K562 (cell line): ENCODE data around the gene TMEM106B. TPM values are rescaled to one million over a fixed set of nuclear protein-coding genes. Genes with fewer than 3 reads are reported as not detected.

Experiments used
- ESRRA ChIP-seq: fragments of 450-650 bp; IDR thresholded peaks from 2 replicates; pipeline ENCODE4 v1.6.1; 2014; ENCODE audit warnings: low read depth, mild to moderate bottlenecking, moderate library complexity, borderline replicate concordance
- EZH2 ChIP-seq: IDR thresholded peaks from 2 replicates; pipeline ENCODE4 v1.6.1; 2012; ENCODE audit warnings: low read depth, mild to moderate bottlenecking, inconsistent platforms, low read length, borderline replicate concordance
- GTF3C2 ChIP-seq: IDR thresholded peaks from 3 replicates; pipeline ENCODE4 v1.6.1; 2011; ENCODE audit warnings: borderline replicate concordance, mild to moderate bottlenecking, moderate library complexity; ENCODE audit not compliant: insufficient read length; ENCODE audit errors: extremely low read depth
- HDAC2 ChIP-seq: fragments of 450-650 bp; IDR thresholded peaks from 2 replicates; pipeline ENCODE4 v1.6.1; 2016; ENCODE audit warnings: mild to moderate bottlenecking
- KLF6 ChIP-seq: fragments of 250-450 bp; sonication (Bioruptor Pico); IDR thresholded peaks from 2 replicates; pipeline ENCODE4 v1.4.0; 2020; ENCODE audit warnings: mild to moderate bottlenecking, moderate library complexity, borderline replicate concordance
- POLR2H ChIP-seq: IDR thresholded peaks from 2 replicates; pipeline ENCODE4 v1.6.1; 2016; ENCODE audit warnings: missing genetic modification characterization, low read depth, mild to moderate bottlenecking, control low read depth, missing compliant biosample characterization, moderate library complexity
- RAD21 ChIP-seq, 2 experiments: fragments of 250-450 bp in 1 of 2; fragments of 450-650 bp in 1 of 2; sonication (Bioruptor Pico) in 1 of 2; formaldehyde crosslinking in 1 of 2; IDR thresholded peaks in 1 of 2; conservative IDR thresholded peaks in 1 of 2; 2 replicates each; pipeline versions ENCODE4 v1.4.0 to v1.8.0; 2020 to 2022; ENCODE audit warnings: mild to moderate bottlenecking in 2 of 2, moderate library complexity in 1 of 2
- SAFB2 ChIP-seq: fragments of 200-400 bp; formaldehyde crosslinking; IDR thresholded peaks from 2 replicates; pipeline ENCODE4 v1.6.1; 2018; ENCODE audit warnings: borderline replicate concordance, low read length, low read depth, moderate library complexity; ENCODE audit not compliant: severe bottlenecking
- ZBTB2 ChIP-seq: fragments of 450-650 bp; IDR thresholded peaks from 2 replicates; pipeline ENCODE4 v1.6.1; 2016; ENCODE audit warnings: antibody characterized with exemption
- ZHX1 ChIP-seq: fragments of 150-350 bp; conservative IDR thresholded peaks from 2 replicates; pipeline ENCODE4 v1.6.1; 2014; ENCODE audit warnings: low read length
- ZNF75A ChIP-seq: fragments of 450-650 bp; formaldehyde crosslinking; IDR thresholded peaks from 2 replicates; pipeline ENCODE4 v1.4.0; 2020; ENCODE audit warnings: mild to moderate bottlenecking
- polyA plus RNA-seq, 8 experiments: library from polyadenylated mRNA; depleted of rRNA in 4 of 8; stranded (reverse) in 5 of 8; unstranded in 3 of 8; fragments of >200 nt; fragmentation: Nextera tagmentation in 2 of 8; fragmentation: Illumina TruSeq in 1 of 8; extraction: Ambion mirVana in 2 of 8; extraction: Trizol in 1 of 8; gene quantifications; 2 replicates each; pipeline versions ENCODE4 v1.2.1 to v1.2.3, GENCODE V29; 2011 to 2014; ENCODE audit warnings: inconsistent platforms in 1 of 8, missing spikeins in 1 of 8
- total RNA-seq, 7 experiments: library from RNA; depleted of rRNA in 6 of 7; stranded (reverse); fragments of >200 nt in 6 of 7; fragmentation: Illumina TruSeq in 2 of 7; extraction: Trizol in 2 of 7; gene quantifications; 2 replicates each; pipeline versions ENCODE4 v1.2.1 to v1.2.3, GENCODE V29; 2011 to 2021; ENCODE audit warnings: low replicate concordance in 1 of 7
- TF ChIP-seq, protein P1 (sequence below): sonication (generic); formaldehyde crosslinking; IDR thresholded peaks from 2 replicates; pipeline ENCODE4 v1.8.1; 2023; ENCODE audit warnings: mild to moderate bottlenecking, missing genetic modification reagents
- TF ChIP-seq, protein P2 (sequence below): fragments of 250-450 bp; sonication (Bioruptor Pico); IDR thresholded peaks from 2 replicates; pipeline ENCODE4 v1.9.0; 2021; ENCODE audit warnings: mild to moderate bottlenecking, inconsistent platforms

Gene TMEM106B
- total and polyA plus RNA-seq, 9 of the 15 experiments (the other 6 are each of a cell fraction or from before 2014, with no cell fraction given) = 8.6 to 30.4 (median 18.7) TPM

DNA sequence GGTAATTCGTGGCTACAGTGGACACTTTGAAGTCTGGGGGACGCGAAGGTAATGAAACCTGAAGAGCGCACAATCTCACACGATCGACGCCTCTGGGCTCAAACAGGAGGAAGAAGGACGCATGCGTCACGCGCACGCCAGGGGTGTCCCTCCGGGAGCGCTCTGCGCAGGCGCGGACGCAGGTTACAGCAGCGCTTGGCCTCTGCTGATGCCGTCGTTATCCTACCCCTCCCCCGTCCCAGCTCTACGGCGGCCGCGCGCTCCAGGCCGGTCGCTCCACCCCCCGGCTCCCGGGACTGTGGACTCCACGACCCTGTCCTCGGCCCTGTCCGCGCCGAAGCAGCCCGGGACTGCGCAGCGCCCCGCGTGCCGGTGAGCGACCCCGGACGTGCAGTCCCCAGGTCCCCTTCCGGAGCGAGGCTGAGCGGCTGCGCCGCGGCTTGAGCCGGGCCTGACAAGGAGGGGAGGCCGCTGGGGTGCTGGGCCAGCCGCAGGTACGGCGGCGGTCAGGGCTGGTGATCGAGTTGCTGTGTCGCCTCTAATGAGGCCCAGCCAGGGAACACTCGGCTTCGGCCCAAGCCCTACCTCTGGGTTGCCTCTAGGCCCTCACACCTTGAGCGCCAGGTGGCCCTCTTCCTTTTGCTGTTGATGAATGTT, at the start of gene TMEM106B (continued):
- TF ChIP-seq EZH2 (no peak), ZBTB2 (peak; percentile 96), POLR2H (peak; percentile 48; the same call in 1 of the 2 replicates), KLF6 (CRISPR knock-in tag) (no peak), ESRRA (0 out of 2 replicates have a peak, but pooled peaks have one; percentile 30), RAD21 (CRISPR knock-in tag; conservative IDR thresholded peaks at IDR 0.05 in 1 of 2, IDR thresholded peaks at IDR 0.05 in 1 of 2) (no peak; a peak in 1 of 4 replicates), HDAC2 (no peak), ZHX1 (no peak), ZNF75A (CRISPR knock-in tag) (no peak), SAFB2 (no peak), GTF3C2 (no peak)
- TF ChIP-seq, protein P1, sequence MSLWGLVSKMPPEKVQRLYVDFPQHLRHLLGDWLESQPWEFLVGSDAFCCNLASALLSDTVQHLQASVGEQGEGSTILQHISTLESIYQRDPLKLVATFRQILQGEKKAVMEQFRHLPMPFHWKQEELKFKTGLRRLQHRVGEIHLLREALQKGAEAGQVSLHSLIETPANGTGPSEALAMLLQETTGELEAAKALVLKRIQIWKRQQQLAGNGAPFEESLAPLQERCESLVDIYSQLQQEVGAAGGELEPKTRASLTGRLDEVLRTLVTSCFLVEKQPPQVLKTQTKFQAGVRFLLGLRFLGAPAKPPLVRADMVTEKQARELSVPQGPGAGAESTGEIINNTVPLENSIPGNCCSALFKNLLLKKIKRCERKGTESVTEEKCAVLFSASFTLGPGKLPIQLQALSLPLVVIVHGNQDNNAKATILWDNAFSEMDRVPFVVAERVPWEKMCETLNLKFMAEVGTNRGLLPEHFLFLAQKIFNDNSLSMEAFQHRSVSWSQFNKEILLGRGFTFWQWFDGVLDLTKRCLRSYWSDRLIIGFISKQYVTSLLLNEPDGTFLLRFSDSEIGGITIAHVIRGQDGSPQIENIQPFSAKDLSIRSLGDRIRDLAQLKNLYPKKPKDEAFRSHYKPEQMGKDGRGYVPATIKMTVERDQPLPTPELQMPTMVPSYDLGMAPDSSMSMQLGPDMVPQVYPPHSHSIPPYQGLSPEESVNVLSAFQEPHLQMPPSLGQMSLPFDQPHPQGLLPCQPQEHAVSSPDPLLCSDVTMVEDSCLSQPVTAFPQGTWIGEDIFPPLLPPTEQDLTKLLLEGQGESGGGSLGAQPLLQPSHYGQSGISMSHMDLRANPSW (CRISPR knock-in tag) = no peak
- TF ChIP-seq, protein P2, sequence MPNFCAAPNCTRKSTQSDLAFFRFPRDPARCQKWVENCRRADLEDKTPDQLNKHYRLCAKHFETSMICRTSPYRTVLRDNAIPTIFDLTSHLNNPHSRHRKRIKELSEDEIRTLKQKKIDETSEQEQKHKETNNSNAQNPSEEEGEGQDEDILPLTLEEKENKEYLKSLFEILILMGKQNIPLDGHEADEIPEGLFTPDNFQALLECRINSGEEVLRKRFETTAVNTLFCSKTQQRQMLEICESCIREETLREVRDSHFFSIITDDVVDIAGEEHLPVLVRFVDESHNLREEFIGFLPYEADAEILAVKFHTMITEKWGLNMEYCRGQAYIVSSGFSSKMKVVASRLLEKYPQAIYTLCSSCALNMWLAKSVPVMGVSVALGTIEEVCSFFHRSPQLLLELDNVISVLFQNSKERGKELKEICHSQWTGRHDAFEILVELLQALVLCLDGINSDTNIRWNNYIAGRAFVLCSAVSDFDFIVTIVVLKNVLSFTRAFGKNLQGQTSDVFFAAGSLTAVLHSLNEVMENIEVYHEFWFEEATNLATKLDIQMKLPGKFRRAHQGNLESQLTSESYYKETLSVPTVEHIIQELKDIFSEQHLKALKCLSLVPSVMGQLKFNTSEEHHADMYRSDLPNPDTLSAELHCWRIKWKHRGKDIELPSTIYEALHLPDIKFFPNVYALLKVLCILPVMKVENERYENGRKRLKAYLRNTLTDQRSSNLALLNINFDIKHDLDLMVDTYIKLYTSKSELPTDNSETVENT (CRISPR knock-in tag) = no peak
